SJCRH30 (cell line): Measurements from ENCODE around the gene ZNF791. TPM values are rescaled to one million over a fixed set of nuclear protein-coding genes. Genes with fewer than 3 reads are reported as not detected.

ENCODE experiments used
- total RNA-seq: library from RNA; depleted of rRNA; stranded (reverse); fragments of >200 nt; shearing (Covaris generic); gene quantifications from 2 replicates; pipeline ENCODE4 v1.2.3, GENCODE V29; 2014; rRNA removed

The ZNF791 gene
- total RNA-seq, 1 experiment from 2014 or later: 25.7 TPM

Other genes starting within 250 kb of the ZNF791 start
- 4.7 and 5.4 TPM in 2 replicates for gene ZNF442, start 245.2 kb upstream of the ZNF791 start, total RNA-seq
- gene ZNF799, start 209.6 kb upstream of the ZNF791 start, total RNA-seq: 7.5 and 8.0 TPM in 2 replicates
- 10.8 and 12.0 TPM in 2 replicates for gene ZNF443, start 169.9 kb upstream of the ZNF791 start, total RNA-seq
- gene ZNF709, start 126.1 kb upstream of the ZNF791 start, total RNA-seq: 10.6 and 13.3 TPM in 2 replicates
- 9.3 and 10.8 TPM in 2 replicates for gene ZNF564, start 59.4 kb upstream of the ZNF791 start, total RNA-seq
- gene ZNF490, start 107 bp upstream of the ZNF791 start, total RNA-seq: 8.0 and 9.3 TPM in 2 replicates
- 31.4 and 34.6 TPM in 2 replicates for gene MAN2B1, start 55.8 kb downstream of the ZNF791 start, total RNA-seq
- gene WDR83, start 55.9 kb downstream of the ZNF791 start, total RNA-seq: 11.4 and 11.9 TPM in 2 replicates
- gene DHPS, start 71.0 kb downstream of the ZNF791 start, total RNA-seq: 116 and 128 TPM in 2 replicates
- 1.8 TPM in 1 of 2 replicates, not detected in the other for gene GNG14, start 77.1 kb downstream of the ZNF791 start, total RNA-seq
- gene FBXW9, start 85.7 kb downstream of the ZNF791 start, total RNA-seq: 7.8 and 8.3 TPM in 2 replicates
- gene TNPO2, start 113.0 kb downstream of the ZNF791 start, total RNA-seq: 72.4 and 80.9 TPM in 2 replicates
- gene TRIR, start 123.8 kb downstream of the ZNF791 start, total RNA-seq: 431 and 462 TPM in 2 replicates
- gene GET3, start 126.6 kb downstream of the ZNF791 start, total RNA-seq: 79.5 and 87.1 TPM in 2 replicates
- 0.04 and 0.10 TPM in 2 replicates for gene BEST2, start 140.9 kb downstream of the ZNF791 start, total RNA-seq
- gene HOOK2, start 164.6 kb downstream of the ZNF791 start, total RNA-seq: 14.1 and 19.0 TPM in 2 replicates
- gene JUNB, start 180.6 kb downstream of the ZNF791 start, total RNA-seq: 34.8 and 39.7 TPM in 2 replicates
- 55.9 and 64.6 TPM in 2 replicates for gene PRDX2, start 190.9 kb downstream of the ZNF791 start, total RNA-seq
- gene THSD8, start 191.1 kb downstream of the ZNF791 start, total RNA-seq: not detected in 2 replicates
- gene RNASEH2A, start 195.7 kb downstream of the ZNF791 start, total RNA-seq: 92.4 and 99.0 TPM in 2 replicates
- 0.45 TPM in 1 of 2 replicates, not detected in the other for gene RTBDN, start 223.7 kb downstream of the ZNF791 start, total RNA-seq
- 4.3 and 5.6 TPM in 2 replicates for gene MAST1, start 227.6 kb downstream of the ZNF791 start, total RNA-seq